GM18526 (cell line): ENCODE results near the gene RBM18.

Source experiments
- POLR2A ChIP-seq: IDR thresholded peaks from 3 replicates; pipeline ENCODE4 v1.6.1; 2011; ENCODE audit not compliant: insufficient read length; ENCODE audit errors: extremely low read depth

RBM18 gene

GRCh38 chr9:122234022-122234748, 30.5 kb downstream of the RBM18 start:
- no peak for TF ChIP-seq POLR2A

GRCh38 chr9:122232796-122233306, 31.8 kb downstream of the RBM18 start:
- no peak for TF ChIP-seq POLR2A

DNA sequence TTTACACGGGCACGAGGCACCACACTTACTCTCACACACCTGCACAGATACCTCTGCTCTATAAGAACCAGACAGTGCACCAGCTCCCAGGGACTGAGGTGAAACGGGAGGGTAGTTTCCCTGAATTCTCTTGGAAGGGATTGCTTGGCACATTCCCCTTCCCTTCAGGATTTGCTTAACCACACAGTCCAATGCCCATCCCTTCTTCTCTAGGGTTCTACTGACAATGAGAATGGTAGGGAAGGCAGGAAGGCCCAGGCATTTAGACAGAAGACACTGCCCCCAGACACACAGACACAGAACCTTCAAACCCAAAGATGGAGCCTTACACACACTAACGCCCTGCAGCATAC, 35.2 kb downstream of the RBM18 start:
- TF ChIP-seq POLR2A, result no peak

- TF ChIP-seq POLR2A, result no peak
Measured at GRCh38 chr9:122228568-122229484, 35.8 kb downstream of the RBM18 start, which contains the start of gene LHX6. TSS of gene LHX6 (minus strand) at chr9:122228957. CDS start at chr9:122228740, 217 bp downstream.

- TF ChIP-seq POLR2A, result no peak
Measured at GRCh38 chr9:122228191-122228567, 36.5 kb downstream of the RBM18 start.

DNA sequence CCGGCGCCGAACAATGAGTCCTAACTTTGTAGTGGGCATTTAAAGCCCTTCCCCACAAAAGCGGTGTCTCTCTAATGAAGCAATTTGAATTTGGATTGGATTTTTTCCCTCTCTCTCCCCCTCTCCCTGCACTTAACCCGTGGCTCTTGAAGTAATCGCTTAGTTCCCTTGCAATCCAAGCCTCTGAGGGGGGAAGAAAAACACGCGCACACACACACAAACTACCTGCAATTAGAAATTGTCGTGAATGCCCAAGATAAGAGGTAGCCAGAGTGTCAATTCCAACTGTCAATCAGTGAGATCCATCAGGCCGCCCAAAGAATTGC, 37.1 kb downstream of the RBM18 start:
- TF ChIP-seq POLR2A, result no peak

- TF ChIP-seq POLR2A, result no peak
Measured at GRCh38 chr9:122226758-122227574, 37.7 kb downstream of the RBM18 start.

- no peak for TF ChIP-seq POLR2A
Measured at GRCh38 chr9:122226142-122226757, 38.4 kb downstream of the RBM18 start.

DNA sequence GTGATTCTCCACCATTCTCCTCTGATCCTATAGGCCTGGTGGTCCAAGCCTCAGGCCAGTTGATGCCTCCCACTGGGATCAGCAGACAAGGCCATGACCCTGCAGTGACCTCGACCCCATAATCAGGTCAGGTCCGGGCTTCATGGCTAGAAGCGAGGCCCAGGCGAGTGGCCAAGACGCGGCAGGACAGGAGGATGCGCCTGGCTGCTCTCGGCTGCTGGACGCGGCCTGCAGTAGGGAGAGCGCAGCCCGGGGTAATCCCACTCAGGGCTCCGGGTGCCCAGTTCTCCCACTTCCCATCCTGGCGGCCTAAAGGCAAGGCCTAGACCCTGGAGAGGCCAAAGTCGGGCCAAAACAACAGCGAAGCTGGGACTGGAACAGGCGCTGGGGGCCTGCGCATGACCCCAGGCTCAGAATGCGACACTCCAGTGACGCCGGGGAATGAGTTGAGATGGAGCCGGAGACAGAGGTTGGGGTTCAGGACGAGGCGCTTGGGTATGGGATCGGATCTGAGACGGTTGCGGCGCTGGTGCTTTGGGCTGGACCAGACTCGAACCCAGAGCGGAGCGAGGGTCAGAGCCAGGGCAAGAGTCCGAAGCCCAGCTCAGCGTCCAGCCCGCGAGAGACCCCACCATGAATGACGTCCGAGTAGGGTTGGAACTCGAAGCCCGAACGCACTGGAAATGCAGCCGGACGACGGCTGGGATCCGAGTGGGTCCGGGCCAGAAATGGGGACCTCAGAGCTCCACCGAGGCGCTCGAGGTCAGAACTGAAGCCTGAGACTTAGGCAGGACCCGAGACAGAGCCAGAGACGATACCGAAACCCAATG, 39.1 kb downstream of the RBM18 start:
- no peak for TF ChIP-seq POLR2A

- no peak for TF ChIP-seq POLR2A
Measured at GRCh38 chr9:122223435-122223834, 41.2 kb downstream of the RBM18 start.

- TF ChIP-seq POLR2A, result no peak
Measured at GRCh38 chr9:122222791-122223190, 41.8 kb downstream of the RBM18 start.

DNA sequence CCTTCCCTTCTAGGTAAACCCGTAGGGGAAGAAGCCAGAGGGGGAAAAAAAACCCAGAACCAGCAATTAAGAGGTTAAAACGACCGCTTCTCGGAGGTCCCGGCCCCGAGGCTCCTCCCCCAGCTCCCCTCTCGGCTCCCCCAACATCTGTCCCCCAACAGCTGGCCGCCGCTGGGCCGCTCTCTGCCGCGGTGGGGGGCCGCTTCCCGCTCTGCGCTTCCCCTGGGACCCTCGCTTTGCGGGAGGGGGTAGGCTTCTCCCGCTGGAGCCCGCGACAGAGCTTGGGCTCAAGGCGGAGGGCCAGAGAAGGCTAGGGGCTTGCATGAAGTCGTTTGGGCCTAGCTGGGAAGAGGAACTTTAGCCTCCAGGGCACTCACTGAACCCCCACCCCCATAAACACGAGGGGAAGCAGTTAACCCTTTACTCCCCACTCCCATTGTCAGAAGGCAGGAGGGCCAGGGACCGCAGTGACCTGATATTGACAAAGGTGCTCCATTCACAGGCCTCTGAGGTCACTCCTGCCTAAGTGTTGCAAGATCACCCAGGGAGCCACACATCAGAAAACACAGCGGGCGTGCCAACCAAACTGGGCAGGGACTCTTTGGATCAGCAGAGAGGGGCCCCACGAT, 43.3 kb downstream of the RBM18 start:
- no peak for TF ChIP-seq POLR2A

DNA sequence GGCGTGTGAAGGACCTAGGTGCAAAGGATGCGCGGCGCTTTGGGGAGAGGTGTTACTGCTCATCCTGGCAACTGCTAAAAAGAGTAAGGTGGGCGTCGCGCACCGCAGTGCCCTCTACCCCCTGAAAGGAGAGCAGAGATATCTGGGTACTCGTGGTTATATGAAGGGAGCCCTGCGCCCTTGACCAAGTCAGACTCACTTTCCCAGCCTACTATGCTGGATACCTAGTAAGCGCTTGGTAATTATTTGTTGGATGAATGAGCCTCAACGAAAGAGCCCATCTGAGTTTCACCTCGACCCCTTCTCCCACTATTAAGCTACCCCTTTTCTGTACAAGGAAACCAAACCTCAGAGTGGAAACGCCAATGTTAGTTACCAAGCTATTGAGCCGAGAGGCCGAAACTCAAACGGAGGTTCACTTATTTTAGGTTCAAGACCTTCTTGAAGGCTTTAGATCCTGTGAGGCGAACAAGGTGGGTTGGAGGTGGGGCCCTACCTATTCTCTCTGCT, 43.9 kb downstream of the RBM18 start:
- no peak for TF ChIP-seq POLR2A

GRCh38 chr9:122219856-122220672, 44.6 kb downstream of the RBM18 start:
- TF ChIP-seq POLR2A, result no peak
